Neural cell (in vitro differentiated cells): ENCODE results near the gene SMARCA1. TPM values are rescaled to one million over a fixed set of nuclear protein-coding genes. Genes with fewer than 3 reads are reported as not detected.

Source experiments
- H2AFZ ChIP-seq: fragments of 200-600, 300-800 bp; sonication (generic), shearing (Covaris generic); 2 replicates; pipeline ENCODE4 v1.6.0; 2014; ENCODE audit warnings: low read depth, mild to moderate bottlenecking, antibody characterized with exemption, low read length, moderate library complexity
- H3F3A ChIP-seq: fragments of 200-600 bp; shearing (Covaris generic); 2 replicates; pipeline ENCODE4 v1.6.1; 2016; ENCODE audit warnings: mild to moderate bottlenecking, moderate library complexity, mixed read lengths, antibody characterized with exemption, low read length; ENCODE audit not compliant: insufficient read depth, poor library complexity, severe bottlenecking
- H3K27ac ChIP-seq: fragments of 200-600, 300-800 bp; sonication (generic), shearing (Covaris generic); 2 replicates; pipeline ENCODE4 v1.5.1; 2014; ENCODE audit warnings: mild to moderate bottlenecking, low read length, moderate library complexity
- H3K27me3 ChIP-seq: fragments of 300-800, 200-600 bp; sonication (generic), shearing (Covaris generic); 2 replicates; pipeline ENCODE4 v1.6.0; 2014; ENCODE audit warnings: mild to moderate bottlenecking, low read depth, low read length, moderate library complexity; ENCODE audit not compliant: insufficient read depth
- H3K36me3 ChIP-seq: fragments of 300-800, 200-600 bp; sonication (generic), shearing (Covaris generic); 2 replicates; pipeline ENCODE4 v1.5.1; 2014; ENCODE audit warnings: mild to moderate bottlenecking, antibody characterized with exemption, low read length, moderate library complexity; ENCODE audit not compliant: insufficient read depth
- H3K4me2 ChIP-seq: fragments of 300-800, 200-600 bp; sonication (generic), shearing (Covaris generic); 2 replicates; pipeline ENCODE4 v1.6.0; 2014; ENCODE audit warnings: mild to moderate bottlenecking, low read length
- H3K4me3 ChIP-seq: fragments of 300-800, 200-600 bp; sonication (generic), shearing (Covaris generic); 2 replicates; pipeline ENCODE4 v1.5.1; 2014; ENCODE audit warnings: mild to moderate bottlenecking, low read length, moderate library complexity
- H3K79me2 ChIP-seq: fragments of 200-600 bp; shearing (Covaris generic); replicated peaks from 2 replicates; pipeline ENCODE4 v1.6.0; 2014; ENCODE audit warnings: mild to moderate bottlenecking, low read length, moderate library complexity; ENCODE audit not compliant: insufficient read depth
- H3K9ac ChIP-seq: fragments of 300-800, 200-600 bp; sonication (generic), shearing (Covaris generic); 2 replicates; pipeline ENCODE4 v1.6.1; 2016; ENCODE audit warnings: mild to moderate bottlenecking, low read length, mixed read lengths
- H3K9me2 ChIP-seq: fragments of 200-600 bp; shearing (Covaris generic); 2 replicates; pipeline ENCODE4 v1.6.1; 2016; ENCODE audit warnings: mild to moderate bottlenecking, low read length, mixed read lengths; ENCODE audit not compliant: insufficient read depth
- H3K9me3 ChIP-seq: fragments of 200-600, 300-800 bp; sonication (generic), shearing (Covaris generic); 2 replicates; pipeline ENCODE4 v1.6.1; 2016; ENCODE audit warnings: mild to moderate bottlenecking, mixed run types, low read length, moderate library complexity, mixed read lengths
- H4K20me1 ChIP-seq: fragments of 200-600 bp; shearing (Covaris generic); 2 replicates; pipeline ENCODE4 v1.6.1; 2016; ENCODE audit warnings: mild to moderate bottlenecking, mixed run types; ENCODE audit not compliant: insufficient read depth
- CTCF ChIP-seq: fragments of 450-650 bp; IDR thresholded peaks from 2 replicates; pipeline ENCODE4 v1.5.1; 2014; ENCODE audit warnings: antibody characterized with exemption, mild to moderate bottlenecking, moderate library complexity; ENCODE audit not compliant: poor library complexity, severe bottlenecking
- EP300 ChIP-seq: fragments of 450-650 bp; conservative IDR thresholded peaks from 2 replicates; pipeline ENCODE4 v1.6.1; 2014; ENCODE audit warnings: antibody characterized with exemption, mild to moderate bottlenecking, moderate library complexity; ENCODE audit not compliant: poor library complexity, severe bottlenecking
- EZH2 ChIP-seq: fragments of 200-600, 300-800 bp; shearing (Covaris generic), sonication (generic); IDR thresholded peaks from 2 replicates; pipeline ENCODE4 v1.6.1; 2014; ENCODE audit warnings: antibody characterized with exemption, low read length, borderline replicate concordance, mild to moderate bottlenecking; ENCODE audit not compliant: insufficient read depth, poor library complexity, severe bottlenecking
- MXI1 ChIP-seq: fragments of 450-650 bp; conservative IDR thresholded peaks from 2 replicates; pipeline ENCODE4 v1.6.1; 2014; ENCODE audit warnings: antibody characterized with exemption, mild to moderate bottlenecking; ENCODE audit not compliant: poor library complexity, severe bottlenecking
- POLR2AphosphoS5 ChIP-seq: IDR thresholded peaks from 2 replicates; pipeline ENCODE4 v1.6.1; 2012
- RAD21 ChIP-seq: fragments of 450-650 bp; conservative IDR thresholded peaks from 2 replicates; pipeline ENCODE4 v1.6.1; 2014; ENCODE audit warnings: antibody characterized with exemption, mild to moderate bottlenecking, moderate library complexity
- REST ChIP-seq: IDR thresholded peaks from 2 replicates; pipeline ENCODE4 v1.6.1; 2012; ENCODE audit warnings: borderline replicate concordance
- SMC3 ChIP-seq: fragments of 450-650 bp; conservative IDR thresholded peaks from 2 replicates; pipeline ENCODE4 v1.6.1; 2014; ENCODE audit warnings: antibody characterized with exemption, mild to moderate bottlenecking, moderate library complexity; ENCODE audit not compliant: poor library complexity
- TAF1 ChIP-seq: IDR thresholded peaks from 2 replicates; pipeline ENCODE4 v1.6.1; 2012; ENCODE audit warnings: low read depth
- polyA plus RNA-seq: library from polyadenylated mRNA; depleted of rRNA; stranded (reverse); fragments of >200 nt; gene quantifications from 2 replicates; pipeline ENCODE4 v1.2.3, GENCODE V29; 2014

Gene SMARCA1
- polyA plus RNA-seq, 1 donor from 2014 or later: 66.9 TPM

- Histone ChIP-seq H3K36me3 (no peaks in the 10 kb centered on the region), H3K9ac (no peak overlapping the region), H3K27ac (no peak overlapping the region), H2AFZ (no peak overlapping the region), H3K27me3 (no peaks in the 10 kb centered on the region), H3K9me2 (no peaks in the 10 kb centered on the region), H3K9me3 (no peaks in the 10 kb centered on the region), H4K20me1 (no peaks in the 10 kb centered on the region), H3F3A (no peaks in the 10 kb centered on the region), H3K4me3 (no peak overlapping the region), H3K4me2 (no peak overlapping the region), H3K79me2 (no peaks in the 10 kb centered on the region)
- TF ChIP-seq EP300 (no peak), SMC3 (no peak), RAD21 (no peak), REST (no peak), EZH2 (no peak), CTCF (no peak), MXI1 (no peak), TAF1 (no peak), POLR2AphosphoS5 (no peak)
Measured at GRCh38 chrX:129545408-129545807, 22.1 kb upstream of the SMARCA1 start.

- Histone ChIP-seq H4K20me1 (no peaks in the 10 kb centered on the region), H3K9me3 (no peaks in the 10 kb centered on the region), H3K9me2 (no peaks in the 10 kb centered on the region), H3K27me3 (no peaks in the 10 kb centered on the region), H3K36me3 (no peaks in the 10 kb centered on the region), H3K9ac (no peak overlapping the region), H2AFZ (no peak overlapping the region), H3K4me3 (no peak overlapping the region), H3F3A (no peaks in the 10 kb centered on the region), H3K79me2 (no peaks in the 10 kb centered on the region), H3K4me2 (no peak overlapping the region), H3K27ac (no peak overlapping the region)
- TF ChIP-seq CTCF (no peak), SMC3 (no peak), RAD21 (no peak), REST (no peak), TAF1 (no peak), EP300 (no peak), EZH2 (no peak), MXI1 (no peak), POLR2AphosphoS5 (no peak)
Measured at GRCh38 chrX:129544780-129545179, 21.5 kb upstream of the SMARCA1 start.
